Liver (tissue), 9 donors: ENCODE data around the gene CEP76. TPM values are rescaled to one million over a fixed set of nuclear protein-coding genes. Genes with fewer than 3 reads are reported as not detected.

Experiments
- DNase-seq: peaks from one replicate; pipeline ENCODE4 v3.0.0-alpha.2; 2017; ENCODE audit warnings: low spot score
- H3K27ac ChIP-seq, 2 donors: one replicate each; pipeline ENCODE4 v1.7.0; 2013; ENCODE audit warnings: inconsistent platforms in 2 of 2, low read length in 2 of 2, control low read depth in 1 of 2, low read depth in 1 of 2, mild to moderate bottlenecking in 1 of 2
- H3K27me3 ChIP-seq, 4 donors: one replicate each; pipeline versions ENCODE4 v1.6.1 to v1.7.0; 2013; ENCODE audit warnings: low read length in 3 of 4, inconsistent platforms in 1 of 4, mild to moderate bottlenecking in 1 of 4, moderate library complexity in 1 of 4; ENCODE audit not compliant: control insufficient read depth in 4 of 4, insufficient read depth in 4 of 4
- H3K36me3 ChIP-seq, 4 donors: one replicate each; pipeline versions ENCODE4 v1.6.1 to v1.7.0; 2013; ENCODE audit warnings: low read length in 3 of 4, mild to moderate bottlenecking in 3 of 4, low read depth in 1 of 4, moderate library complexity in 1 of 4; ENCODE audit not compliant: control insufficient read depth in 4 of 4, insufficient read depth in 3 of 4
- H3K4me1 ChIP-seq, 4 donors: one replicate each; pipeline versions ENCODE4 v1.6.1 to v1.7.0; 2013; ENCODE audit warnings: low read length in 3 of 4, mild to moderate bottlenecking in 3 of 4, moderate library complexity in 1 of 4; ENCODE audit not compliant: control insufficient read depth in 4 of 4, insufficient read depth in 4 of 4
- H3K4me3 ChIP-seq, 3 donors: one replicate each; pipeline versions ENCODE4 v1.6.1 to v1.7.0; 2013; ENCODE audit warnings: low read length in 3 of 3, control low read depth in 1 of 3, low read depth in 1 of 3, mild to moderate bottlenecking in 1 of 3
- H3K9ac ChIP-seq, 2 donors: one replicate each; pipeline ENCODE4 v1.7.0; 2013; ENCODE audit warnings: low read length in 2 of 2, mild to moderate bottlenecking in 2 of 2, moderate library complexity in 2 of 2, control low read depth in 1 of 2, low read depth in 1 of 2
- H3K9me3 ChIP-seq, 4 donors: one replicate each; pipeline versions ENCODE4 v1.6.1 to v1.7.0; 2013; ENCODE audit warnings: low read length in 3 of 4; ENCODE audit not compliant: control insufficient read depth in 4 of 4
- CTCF ChIP-seq: fragments of 150-350 bp; IDR thresholded peaks from 2 replicates; pipeline ENCODE4 v1.5.1; 2017; ENCODE audit warnings: improper control_type of control experiment, low read depth, low read length; ENCODE audit not compliant: missing input control
- EGR1 ChIP-seq, 2 donors: IDR thresholded peaks; 2 replicates each; pipeline ENCODE4 v1.6.1; 2016 to 2018; ENCODE audit warnings: antibody characterized with exemption in 2 of 2, low read depth in 2 of 2
- FOXA1 ChIP-seq: IDR thresholded peaks from 2 replicates; pipeline ENCODE4 v1.6.1; 2016; ENCODE audit warnings: antibody characterized with exemption
- FOXA2 ChIP-seq: IDR thresholded peaks from 2 replicates; pipeline ENCODE4 v1.6.1; 2016; ENCODE audit warnings: antibody characterized with exemption
- GABPA ChIP-seq, 2 donors: IDR thresholded peaks in 1 of 2; conservative IDR thresholded peaks in 1 of 2; 2 replicates each; pipeline ENCODE4 v1.6.1; 2016; ENCODE audit warnings: antibody characterized with exemption in 2 of 2, mild to moderate bottlenecking in 1 of 2, moderate library complexity in 1 of 2
- HNF4A ChIP-seq, 2 donors: conservative IDR thresholded peaks; 2 replicates each; pipeline ENCODE4 v1.6.1; 2016; ENCODE audit warnings: antibody characterized with exemption in 2 of 2, mild to moderate bottlenecking in 2 of 2
- HNF4G ChIP-seq: IDR thresholded peaks from 2 replicates; pipeline ENCODE4 v1.6.1; 2016; ENCODE audit warnings: antibody characterized with exemption
- JUND ChIP-seq, 2 donors: IDR thresholded peaks; 2 replicates each; pipeline ENCODE4 v1.6.1; 2016; ENCODE audit warnings: antibody characterized with exemption in 2 of 2
- MAX ChIP-seq: IDR thresholded peaks from 2 replicates; pipeline ENCODE4 v1.6.1; 2016; ENCODE audit warnings: antibody characterized with exemption
- NR2F2 ChIP-seq: IDR thresholded peaks from 2 replicates; pipeline ENCODE4 v1.6.1; 2016; ENCODE audit warnings: antibody characterized with exemption
- RAD21 ChIP-seq, 2 donors: IDR thresholded peaks; 2 replicates each; pipeline ENCODE4 v1.6.1; 2016; ENCODE audit warnings: antibody characterized with exemption in 2 of 2, mild to moderate bottlenecking in 2 of 2
- RXRA ChIP-seq, 2 donors: IDR thresholded peaks; 2 replicates each; pipeline ENCODE4 v1.6.1; 2017 to 2018; ENCODE audit warnings: antibody characterized with exemption in 2 of 2, mild to moderate bottlenecking in 1 of 2
- SP1 ChIP-seq: IDR thresholded peaks from 2 replicates; pipeline ENCODE4 v1.6.1; 2018; ENCODE audit warnings: antibody characterized with exemption, mild to moderate bottlenecking
- TAF1 ChIP-seq: conservative IDR thresholded peaks from 2 replicates; pipeline ENCODE4 v1.6.1; 2016; ENCODE audit warnings: antibody characterized with exemption, mild to moderate bottlenecking
- YY1 ChIP-seq: IDR thresholded peaks from 2 replicates; pipeline ENCODE4 v1.6.1; 2016; ENCODE audit warnings: antibody characterized with exemption, mild to moderate bottlenecking
- ZBTB33 ChIP-seq: IDR thresholded peaks from 2 replicates; pipeline ENCODE4 v1.6.1; 2016; ENCODE audit warnings: antibody characterized with exemption
- WGBS: extraction: QIAGEN DNeasy Blood & Tissue Kit; methylation state at CpG from one replicate; pipeline ENCODE4 v1.1.7; 2013; 5-methylcytosine and 5-hydroxymethylcytosine counted together
- polyA plus RNA-seq, 2 donors: library from polyadenylated mRNA; stranded (reverse) in 1 of 2; unstranded in 1 of 2; fragments of 200-250 nt in 1 of 2; fragments of >200 nt in 1 of 2; fragmentation: Nextera tagmentation in 1 of 2; extraction: Ambion mirVana in 1 of 2; gene quantifications; one replicate each; pipeline versions ENCODE4 v1.2.1 to v1.2.3, GENCODE V29; 2013 to 2015
- total RNA-seq, 2 donors: library from RNA; depleted of rRNA; stranded (reverse); fragments of >200 nt; gene quantifications; one replicate each; pipeline ENCODE4 v1.2.3, GENCODE V29; 2014
- TF ChIP-seq, protein P1 (sequence below): IDR thresholded peaks from 2 replicates; pipeline ENCODE4 v1.6.1; 2016; ENCODE audit warnings: antibody characterized with exemption, mild to moderate bottlenecking
- TF ChIP-seq, protein P2 (sequence below): IDR thresholded peaks from 2 replicates; pipeline ENCODE4 v1.6.1; 2016; ENCODE audit warnings: antibody characterized with exemption
- donor health status: healthy.
- donor health status: healthy.
- donor health status: healthy.
- donor health status: healthy.
- donor health status: healthy.

The CEP76 gene
- total and polyA plus RNA-seq, 4 donors = 1.3 to 11.8 (median 4.2) TPM

DNA sequence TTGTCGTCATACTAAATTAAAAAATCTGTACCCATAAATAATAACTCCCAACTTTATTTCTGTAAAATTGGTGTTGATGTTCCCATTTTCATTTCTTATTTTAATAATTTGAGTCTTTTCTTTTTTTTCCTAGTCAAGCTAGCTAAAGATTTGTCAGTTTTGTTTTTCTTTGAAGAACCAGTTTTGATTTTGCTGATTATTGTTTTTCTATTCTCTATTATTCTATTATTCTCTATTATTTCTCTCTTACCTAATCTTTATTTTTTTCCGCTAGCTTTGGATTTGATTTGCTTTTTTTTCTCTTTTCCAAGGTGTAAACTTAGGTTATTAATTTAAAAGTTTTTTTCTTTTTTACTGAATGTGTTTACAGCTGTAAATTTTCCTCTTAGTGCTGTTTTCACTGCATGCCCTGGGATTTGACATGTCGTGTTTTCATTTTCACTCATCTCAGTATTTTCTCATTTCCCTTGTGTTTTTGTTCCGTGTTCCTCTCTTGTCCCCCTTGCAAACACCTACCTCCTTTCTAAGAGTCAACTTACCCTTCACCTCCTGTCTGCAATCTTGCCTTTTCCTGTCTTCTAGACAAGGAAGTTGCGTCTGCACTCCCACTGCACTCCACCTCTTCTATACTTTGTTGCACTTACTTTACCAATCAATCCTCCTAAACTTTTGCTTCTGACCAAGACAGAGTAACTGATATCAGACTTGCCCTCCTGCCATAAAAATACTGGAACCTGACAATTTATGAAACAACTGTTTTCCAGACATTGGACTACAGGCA lies 19.2 kb upstream of the CEP76 start:
- H3K9me3 ChIP-seq = no peaks in the 10 kb centered on the region
- no peak overlapping the region for H3K4me3 ChIP-seq
- H3K36me3 ChIP-seq = peaks cover 0 to 45% (median 21%) of the 10 kb centered on the region in 4 donors
- no peak overlapping the region for H3K9ac ChIP-seq
- no peak overlapping the region for H3K27ac ChIP-seq
- H3K4me1 ChIP-seq = no peaks in the 10 kb centered on the region
- DNase-seq = no peak
- WGBS = 88% methylated on average over 5 of the region's 5 CpGs
- H3K27me3 ChIP-seq = no peaks in the 10 kb centered on the region
- no peak for TF ChIP-seq HNF4A (conservative IDR thresholded peaks at IDR 0.05)
- no peak for TF ChIP-seq GABPA (IDR thresholded peaks at IDR 0.05 in 1 of 2, conservative IDR thresholded peaks at IDR 0.05 in 1 of 2)
- TF ChIP-seq SP1 = no peak
- TF ChIP-seq, protein P1, sequence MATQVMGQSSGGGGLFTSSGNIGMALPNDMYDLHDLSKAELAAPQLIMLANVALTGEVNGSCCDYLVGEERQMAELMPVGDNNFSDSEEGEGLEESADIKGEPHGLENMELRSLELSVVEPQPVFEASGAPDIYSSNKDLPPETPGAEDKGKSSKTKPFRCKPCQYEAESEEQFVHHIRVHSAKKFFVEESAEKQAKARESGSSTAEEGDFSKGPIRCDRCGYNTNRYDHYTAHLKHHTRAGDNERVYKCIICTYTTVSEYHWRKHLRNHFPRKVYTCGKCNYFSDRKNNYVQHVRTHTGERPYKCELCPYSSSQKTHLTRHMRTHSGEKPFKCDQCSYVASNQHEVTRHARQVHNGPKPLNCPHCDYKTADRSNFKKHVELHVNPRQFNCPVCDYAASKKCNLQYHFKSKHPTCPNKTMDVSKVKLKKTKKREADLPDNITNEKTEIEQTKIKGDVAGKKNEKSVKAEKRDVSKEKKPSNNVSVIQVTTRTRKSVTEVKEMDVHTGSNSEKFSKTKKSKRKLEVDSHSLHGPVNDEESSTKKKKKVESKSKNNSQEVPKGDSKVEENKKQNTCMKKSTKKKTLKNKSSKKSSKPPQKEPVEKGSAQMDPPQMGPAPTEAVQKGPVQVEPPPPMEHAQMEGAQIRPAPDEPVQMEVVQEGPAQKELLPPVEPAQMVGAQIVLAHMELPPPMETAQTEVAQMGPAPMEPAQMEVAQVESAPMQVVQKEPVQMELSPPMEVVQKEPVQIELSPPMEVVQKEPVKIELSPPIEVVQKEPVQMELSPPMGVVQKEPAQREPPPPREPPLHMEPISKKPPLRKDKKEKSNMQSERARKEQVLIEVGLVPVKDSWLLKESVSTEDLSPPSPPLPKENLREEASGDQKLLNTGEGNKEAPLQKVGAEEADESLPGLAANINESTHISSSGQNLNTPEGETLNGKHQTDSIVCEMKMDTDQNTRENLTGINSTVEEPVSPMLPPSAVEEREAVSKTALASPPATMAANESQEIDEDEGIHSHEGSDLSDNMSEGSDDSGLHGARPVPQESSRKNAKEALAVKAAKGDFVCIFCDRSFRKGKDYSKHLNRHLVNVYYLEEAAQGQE = no peak
- TF ChIP-seq FOXA2 = no peak
- TF ChIP-seq MAX = no peak
- no peak for TF ChIP-seq NR2F2
- TF ChIP-seq RXRA (IDR thresholded peaks at IDR 0.05) = no peak
- TF ChIP-seq JUND (IDR thresholded peaks at IDR 0.05) = no peak
- TF ChIP-seq HNF4G = no peak
- no peak for TF ChIP-seq TAF1
- TF ChIP-seq, protein P2, sequence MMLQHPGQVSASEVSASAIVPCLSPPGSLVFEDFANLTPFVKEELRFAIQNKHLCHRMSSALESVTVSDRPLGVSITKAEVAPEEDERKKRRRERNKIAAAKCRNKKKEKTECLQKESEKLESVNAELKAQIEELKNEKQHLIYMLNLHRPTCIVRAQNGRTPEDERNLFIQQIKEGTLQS = no peak
- no peak for TF ChIP-seq FOXA1
- no peak for TF ChIP-seq YY1
- no peak for TF ChIP-seq RAD21 (IDR thresholded peaks at IDR 0.05)
- TF ChIP-seq CTCF = no peak
- TF ChIP-seq EGR1 (IDR thresholded peaks at IDR 0.05; ENCODE audit: low read depth in 2 of 2) = no peak
- no peak for TF ChIP-seq ZBTB33
